PC-9 (cell line): ENCODE results near the gene ZSCAN10.

Source experiments
- EZH2 ChIP-seq: fragments of 200-600 bp; sonication (generic); IDR thresholded peaks from 2 replicates; pipeline ENCODE4 v1.8.0; 2017; ENCODE audit warnings: antibody characterized with exemption, low read depth
- TF ChIP-seq, protein P1 (sequence below): fragments of 200-600 bp; sonication (generic); conservative IDR thresholded peaks from 2 replicates; pipeline ENCODE4 v1.6.1; 2017; ENCODE audit warnings: mixed run types, antibody characterized with exemption, mild to moderate bottlenecking, moderate library complexity

DNA sequence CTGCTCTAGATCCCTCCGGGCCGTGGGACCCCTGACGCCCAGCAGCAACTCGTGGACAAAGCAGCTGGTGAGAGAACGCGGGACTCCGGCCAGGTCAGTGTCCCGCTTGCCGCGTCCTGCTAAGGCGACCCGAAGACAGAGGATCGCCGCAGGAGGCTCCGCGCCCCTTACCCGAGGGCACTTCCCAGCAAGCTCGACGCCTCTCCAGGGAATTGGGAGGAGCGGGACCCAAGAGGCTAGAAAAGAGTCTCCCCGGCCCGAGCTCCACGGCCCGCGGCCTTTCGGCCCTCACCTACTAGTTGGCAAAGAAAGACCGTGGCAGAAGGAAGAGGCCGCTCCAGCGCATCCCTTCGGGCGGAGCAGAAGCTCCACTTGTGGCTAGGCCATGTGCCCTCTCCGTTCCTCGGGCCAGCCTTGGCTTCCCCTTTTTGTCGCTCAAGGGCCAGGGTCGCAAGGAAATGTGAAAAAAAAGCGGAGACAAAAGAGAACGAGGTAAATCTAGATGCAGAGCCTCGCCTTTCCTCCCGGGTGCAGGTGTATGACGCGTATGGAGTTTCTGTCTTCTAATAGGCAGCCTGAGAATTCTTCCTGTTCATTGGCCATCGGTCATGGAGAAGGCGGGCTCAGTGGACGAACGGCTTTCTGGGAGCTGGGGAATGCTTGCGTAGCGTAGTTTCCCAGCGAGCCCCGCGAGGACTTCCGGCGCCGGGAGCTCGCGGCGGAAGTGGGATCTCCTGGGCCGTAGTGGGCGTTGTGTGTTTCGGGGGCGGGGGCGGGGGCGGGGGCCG lies 35.4 kb upstream of the ZSCAN10 start, which contains the start of gene ZNF213:
- TF ChIP-seq, protein P1, sequence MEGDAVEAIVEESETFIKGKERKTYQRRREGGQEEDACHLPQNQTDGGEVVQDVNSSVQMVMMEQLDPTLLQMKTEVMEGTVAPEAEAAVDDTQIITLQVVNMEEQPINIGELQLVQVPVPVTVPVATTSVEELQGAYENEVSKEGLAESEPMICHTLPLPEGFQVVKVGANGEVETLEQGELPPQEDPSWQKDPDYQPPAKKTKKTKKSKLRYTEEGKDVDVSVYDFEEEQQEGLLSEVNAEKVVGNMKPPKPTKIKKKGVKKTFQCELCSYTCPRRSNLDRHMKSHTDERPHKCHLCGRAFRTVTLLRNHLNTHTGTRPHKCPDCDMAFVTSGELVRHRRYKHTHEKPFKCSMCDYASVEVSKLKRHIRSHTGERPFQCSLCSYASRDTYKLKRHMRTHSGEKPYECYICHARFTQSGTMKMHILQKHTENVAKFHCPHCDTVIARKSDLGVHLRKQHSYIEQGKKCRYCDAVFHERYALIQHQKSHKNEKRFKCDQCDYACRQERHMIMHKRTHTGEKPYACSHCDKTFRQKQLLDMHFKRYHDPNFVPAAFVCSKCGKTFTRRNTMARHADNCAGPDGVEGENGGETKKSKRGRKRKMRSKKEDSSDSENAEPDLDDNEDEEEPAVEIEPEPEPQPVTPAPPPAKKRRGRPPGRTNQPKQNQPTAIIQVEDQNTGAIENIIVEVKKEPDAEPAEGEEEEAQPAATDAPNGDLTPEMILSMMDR, result no peak
- no peak for TF ChIP-seq EZH2
